ENCODE data around the gene EGR4.

Gene EGR4

DNA sequence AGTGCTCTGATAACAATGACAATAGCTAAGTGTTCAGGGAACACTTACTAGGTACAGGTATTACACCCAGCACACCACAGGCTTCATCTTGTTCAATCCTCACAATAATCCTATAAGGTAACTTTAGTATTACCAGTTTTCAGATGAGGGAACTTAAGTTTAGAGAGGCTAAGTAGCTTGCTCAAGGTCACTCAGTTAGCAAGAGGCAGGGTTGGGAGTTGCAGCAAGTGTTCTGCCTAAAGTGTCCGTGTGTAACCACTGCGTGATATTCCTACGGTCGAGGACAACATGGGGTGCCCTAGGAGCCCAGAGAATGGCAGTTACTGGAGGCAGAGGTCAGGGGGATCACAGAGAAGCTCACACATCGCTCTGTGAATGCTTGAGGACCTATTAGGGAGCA is 30.2 kb upstream of the EGR4 start:
- Histone ChIP-seq H2AK5ac (ENCODE audit: low read depth, low read length) (no peak overlapping the region), H2BK15ac (ENCODE audit: low read length) (no peak overlapping the region), H4K8ac (ENCODE audit: low read depth, low read length) (no peak overlapping the region), H3K4ac (ENCODE audit: low read length) (no peak overlapping the region), H3K23ac (ENCODE audit: low read depth, low read length, poor library complexity) (no peak overlapping the region), H2BK12ac (ENCODE audit: low read length) (no peak overlapping the region), H3K18ac (ENCODE audit: low read length) (no peak overlapping the region), H3K9me3 (replicated peaks in 1 of 2; ENCODE audit: control insufficient read depth in 2 of 2, insufficient read depth in 1 of 2, low read depth in 1 of 2, low read length in 2 of 2) (no peaks in the 10 kb centered on the region), H3K4me1 (ENCODE audit: control insufficient read depth in 2 of 2, insufficient read depth in 1 of 2, low read depth in 1 of 2, low read length in 2 of 2) (no peaks in the 10 kb centered on the region), H3K4me2 (ENCODE audit: insufficient read depth, low read length, poor library complexity, severe bottlenecking) (no peak overlapping the region), H2BK120ac (ENCODE audit: low read depth, low read length) (no peak overlapping the region), H3K27me3 (ENCODE audit: control insufficient read depth in 3 of 3, insufficient read depth in 3 of 3, low read depth in 1 of 3, low read length in 3 of 3) (peaks cover 0 to 47% (median 0%) of the 10 kb centered on the region in 3 experiments), H3K79me1 (ENCODE audit: low read depth, low read length) (no peaks in the 10 kb centered on the region), H3K9ac (ENCODE audit: low read depth, low read length, poor library complexity) (no peak overlapping the region), H3K14ac (ENCODE audit: low read length) (no peak overlapping the region), H3K36me3 (replicated peaks in 1 of 2; ENCODE audit: control insufficient read depth in 2 of 2, insufficient read depth in 2 of 2, low read length in 2 of 2) (no peaks in the 10 kb centered on the region), H3K27ac (replicated peaks; ENCODE audit: low read length) (no peak overlapping the region), H4K91ac (ENCODE audit: low read depth, low read length, poor library complexity) (no peak overlapping the region), H2AFZ (ENCODE audit: low read length) (no peak overlapping the region), H3K4me3 (ENCODE audit: low read length in 2 of 2) (peak overlapping the region in 1 of 2 donors; percentile 6), H2BK5ac (ENCODE audit: low read length) (no peak overlapping the region)
- WGBS, 2 donors (ENCODE audit: extremely low coverage in 2 of 2, insufficient read length in 2 of 2, insufficient replicate concordance in 1 of 2), result no CpG with 5 or more reads among the region's 5 CpGs
- DNase-seq (ENCODE audit: low spot score), result no peak

DNA sequence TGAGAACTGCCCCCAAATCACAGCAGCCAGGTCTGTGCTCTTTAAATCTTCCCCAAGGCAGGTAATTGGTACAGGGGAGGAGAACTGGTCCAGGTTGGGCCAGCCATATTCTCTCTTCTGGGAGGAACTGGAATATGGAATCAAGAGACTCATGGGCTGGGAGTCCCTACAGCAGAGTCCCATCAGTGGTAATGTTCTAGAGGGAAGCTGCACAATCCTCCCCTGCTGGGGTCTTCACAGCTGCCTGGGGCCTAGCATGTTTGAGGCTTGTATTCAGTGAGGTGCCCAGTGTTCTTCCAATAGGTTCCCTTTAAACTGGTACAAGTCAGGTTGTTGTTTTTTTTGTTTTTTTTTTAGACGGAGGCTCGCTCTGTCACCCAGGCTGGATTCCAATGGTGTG is 21.1 kb upstream of the EGR4 start:
- H2BK5ac ChIP-seq (ENCODE audit: low read length), result no peak overlapping the region
- H4K8ac ChIP-seq (ENCODE audit: low read depth, low read length), result no peak overlapping the region
- no peaks in the 10 kb centered on the region for H3K4me1 ChIP-seq (ENCODE audit: control insufficient read depth in 2 of 2, insufficient read depth in 1 of 2, low read depth in 1 of 2, low read length in 2 of 2)
- H3K14ac ChIP-seq (ENCODE audit: low read length), result no peak overlapping the region
- no peak overlapping the region for H3K23ac ChIP-seq (ENCODE audit: low read depth, low read length, poor library complexity)
- no peak overlapping the region for H4K91ac ChIP-seq (ENCODE audit: low read depth, low read length, poor library complexity)
- H3K79me1 ChIP-seq (ENCODE audit: low read depth, low read length), result no peaks in the 10 kb centered on the region
- no peaks in the 10 kb centered on the region for H3K36me3 ChIP-seq (replicated peaks in 1 of 2; ENCODE audit: control insufficient read depth in 2 of 2, insufficient read depth in 2 of 2, low read length in 2 of 2)
- H3K4me2 ChIP-seq (ENCODE audit: insufficient read depth, low read length, poor library complexity, severe bottlenecking), result no peak overlapping the region
- no peak overlapping the region for H2BK15ac ChIP-seq (ENCODE audit: low read length)
- H3K4me3 ChIP-seq (ENCODE audit: low read length in 2 of 2), result no peak overlapping the region
- H2AFZ ChIP-seq (ENCODE audit: low read length), result no peak overlapping the region
- no peak overlapping the region for H2BK120ac ChIP-seq (ENCODE audit: low read depth, low read length)
- H3K4ac ChIP-seq (ENCODE audit: low read length), result no peak overlapping the region
- no peak for DNase-seq (ENCODE audit: low spot score)
- WGBS, 2 donors (ENCODE audit: extremely low coverage in 2 of 2, insufficient read length in 2 of 2, insufficient replicate concordance in 1 of 2), result no CpG with 5 or more reads among the region's 2 CpGs
- H3K18ac ChIP-seq (ENCODE audit: low read length), result no peak overlapping the region
- H3K27ac ChIP-seq (replicated peaks; ENCODE audit: low read length), result no peak overlapping the region
- H3K27me3 ChIP-seq (ENCODE audit: control insufficient read depth in 3 of 3, insufficient read depth in 3 of 3, low read depth in 1 of 3, low read length in 3 of 3), result peaks cover 0 to 37% (median 0%) of the 10 kb centered on the region in 3 experiments
- H2AK5ac ChIP-seq (ENCODE audit: low read depth, low read length), result no peak overlapping the region
- no peak overlapping the region for H3K9ac ChIP-seq (ENCODE audit: low read depth, low read length, poor library complexity)
- no peaks in the 10 kb centered on the region for H3K9me3 ChIP-seq (replicated peaks in 1 of 2; ENCODE audit: control insufficient read depth in 2 of 2, insufficient read depth in 1 of 2, low read depth in 1 of 2, low read length in 2 of 2)
- H2BK12ac ChIP-seq (ENCODE audit: low read length), result no peak overlapping the region

DNA sequence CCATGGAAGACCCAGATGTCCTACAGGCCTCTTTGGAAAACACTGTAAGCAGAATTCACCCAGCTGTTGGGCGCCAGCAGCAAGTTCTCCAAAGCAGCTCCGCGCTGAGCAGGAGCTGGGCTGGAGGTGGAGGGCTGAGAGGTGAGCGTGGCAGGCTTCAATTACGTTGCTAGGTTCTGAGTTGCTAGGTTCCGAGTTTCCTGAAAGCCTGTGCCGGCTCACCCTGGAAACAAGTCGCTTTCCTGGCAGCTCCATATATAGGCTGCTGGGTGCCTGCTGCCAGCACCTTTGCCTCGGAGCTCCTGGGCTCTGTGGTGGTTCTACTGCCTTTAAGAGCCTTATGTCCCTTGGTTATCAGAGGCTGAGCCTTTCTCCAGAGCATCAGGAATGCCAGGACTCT is 14.4 kb upstream of the EGR4 start:
- Histone ChIP-seq H2BK120ac (ENCODE audit: low read depth, low read length) (no peak overlapping the region), H2AFZ (ENCODE audit: low read length) (no peak overlapping the region), H3K9ac (ENCODE audit: low read depth, low read length, poor library complexity) (no peak overlapping the region), H2BK5ac (ENCODE audit: low read length) (no peak overlapping the region), H3K18ac (ENCODE audit: low read length) (no peak overlapping the region), H3K27ac (replicated peaks; ENCODE audit: low read length) (no peak overlapping the region), H3K14ac (ENCODE audit: low read length) (no peak overlapping the region), H3K79me1 (ENCODE audit: low read depth, low read length) (no peaks in the 10 kb centered on the region), H3K4me2 (ENCODE audit: insufficient read depth, low read length, poor library complexity, severe bottlenecking) (no peak overlapping the region), H3K4me3 (ENCODE audit: low read length in 2 of 2) (no peak overlapping the region), H4K8ac (ENCODE audit: low read depth, low read length) (no peak overlapping the region), H3K27me3 (ENCODE audit: control insufficient read depth in 3 of 3, insufficient read depth in 3 of 3, low read depth in 1 of 3, low read length in 3 of 3) (peaks cover 0 to 37% (median 3%) of the 10 kb centered on the region in 3 experiments), H2BK12ac (ENCODE audit: low read length) (no peak overlapping the region), H2BK15ac (ENCODE audit: low read length) (no peak overlapping the region), H4K91ac (ENCODE audit: low read depth, low read length, poor library complexity) (no peak overlapping the region), H3K23ac (ENCODE audit: low read depth, low read length, poor library complexity) (no peak overlapping the region), H3K36me3 (replicated peaks in 1 of 2; ENCODE audit: control insufficient read depth in 2 of 2, insufficient read depth in 2 of 2, low read length in 2 of 2) (no peaks in the 10 kb centered on the region), H3K4ac (ENCODE audit: low read length) (no peak overlapping the region), H3K9me3 (replicated peaks in 1 of 2; ENCODE audit: control insufficient read depth in 2 of 2, insufficient read depth in 1 of 2, low read depth in 1 of 2, low read length in 2 of 2) (no peaks in the 10 kb centered on the region), H3K4me1 (ENCODE audit: control insufficient read depth in 2 of 2, insufficient read depth in 1 of 2, low read depth in 1 of 2, low read length in 2 of 2) (no peaks in the 10 kb centered on the region), H2AK5ac (ENCODE audit: low read depth, low read length) (no peak overlapping the region)
- WGBS, 2 donors (ENCODE audit: extremely low coverage in 2 of 2, insufficient read length in 2 of 2, insufficient replicate concordance in 1 of 2), result no CpG with 5 or more reads among the region's 9 CpGs
- no peak for DNase-seq (ENCODE audit: low spot score)

DNA sequence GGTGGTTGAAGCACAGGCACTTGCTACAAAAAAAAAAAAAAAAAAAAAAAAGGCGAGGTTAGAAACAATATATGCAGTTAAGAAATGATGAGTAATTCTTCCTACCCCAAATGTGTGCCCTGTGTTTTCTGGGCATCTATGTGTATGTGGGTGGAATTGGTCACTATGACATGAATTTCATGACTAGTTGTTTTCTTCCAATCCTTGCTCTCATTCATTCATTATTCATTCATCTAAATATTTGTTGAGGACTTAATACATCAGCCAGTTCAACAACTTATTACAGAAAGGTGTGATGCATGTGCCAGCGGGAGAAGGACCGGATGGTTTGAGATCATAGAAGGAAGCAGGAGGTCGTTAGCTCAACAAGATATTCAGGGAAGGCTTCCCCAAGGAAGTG is 8.3 kb upstream of the EGR4 start:
- no peak for DNase-seq (ENCODE audit: low spot score)
- no peak overlapping the region for H2BK12ac ChIP-seq (ENCODE audit: low read length)
- no peaks in the 10 kb centered on the region for H3K36me3 ChIP-seq (replicated peaks in 1 of 2; ENCODE audit: control insufficient read depth in 2 of 2, insufficient read depth in 2 of 2, low read length in 2 of 2)
- no peak overlapping the region for H3K27ac ChIP-seq (replicated peaks; ENCODE audit: low read length)
- H3K4me1 ChIP-seq (ENCODE audit: control insufficient read depth in 2 of 2, insufficient read depth in 1 of 2, low read depth in 1 of 2, low read length in 2 of 2), result peaks cover 2 to 4% of the 10 kb centered on the region in 2 donors
- H3K14ac ChIP-seq (ENCODE audit: low read length), result no peak overlapping the region
- H2BK120ac ChIP-seq (ENCODE audit: low read depth, low read length), result no peak overlapping the region
- no peaks in the 10 kb centered on the region for H3K9me3 ChIP-seq (replicated peaks in 1 of 2; ENCODE audit: control insufficient read depth in 2 of 2, insufficient read depth in 1 of 2, low read depth in 1 of 2, low read length in 2 of 2)
- H2BK15ac ChIP-seq (ENCODE audit: low read length), result no peak overlapping the region
- H3K18ac ChIP-seq (ENCODE audit: low read length), result no peak overlapping the region
- H4K8ac ChIP-seq (ENCODE audit: low read depth, low read length), result no peak overlapping the region
- no peaks in the 10 kb centered on the region for H3K79me1 ChIP-seq (ENCODE audit: low read depth, low read length)
- no CpG with 5 or more reads among the region's 4 CpGs for WGBS, 2 donors (ENCODE audit: extremely low coverage in 2 of 2, insufficient read length in 2 of 2, insufficient replicate concordance in 1 of 2)
- H3K23ac ChIP-seq (ENCODE audit: low read depth, low read length, poor library complexity), result no peak overlapping the region
- H3K4me2 ChIP-seq (ENCODE audit: insufficient read depth, low read length, poor library complexity, severe bottlenecking), result no peak overlapping the region
- no peak overlapping the region for H2BK5ac ChIP-seq (ENCODE audit: low read length)
- no peak overlapping the region for H2AFZ ChIP-seq (ENCODE audit: low read length)
- no peak overlapping the region for H3K4me3 ChIP-seq (ENCODE audit: low read length in 2 of 2)
- no peak overlapping the region for H3K4ac ChIP-seq (ENCODE audit: low read length)
- no peak overlapping the region for H4K91ac ChIP-seq (ENCODE audit: low read depth, low read length, poor library complexity)
- H2AK5ac ChIP-seq (ENCODE audit: low read depth, low read length), result no peak overlapping the region
- H3K27me3 ChIP-seq (ENCODE audit: control insufficient read depth in 3 of 3, insufficient read depth in 3 of 3, low read depth in 1 of 3, low read length in 3 of 3), result peaks cover 0 to 56% (median 7%) of the 10 kb centered on the region in 3 experiments
- H3K9ac ChIP-seq (ENCODE audit: low read depth, low read length, poor library complexity), result no peak overlapping the region
